Hematopoietic multipotent progenitor cell (in vitro differentiated cells): Measurements from ENCODE around the gene DHX57. TPM values are rescaled to one million over a fixed set of nuclear protein-coding genes. Genes with fewer than 3 reads are reported as not detected.

Experiments used
- DNase-seq, 3 donors: peaks; one replicate each; pipeline ENCODE4 v3.0.0-alpha.2; 2011 to 2015; ENCODE audit warnings: low read depth in 2 of 3, low spot score in 2 of 3
- total RNA-seq: library from RNA; depleted of rRNA; stranded (reverse); fragments of >200 nt; gene quantifications from one replicate; pipeline ENCODE4 v1.2.3, GENCODE V29; 2012

The DHX57 gene
- total RNA-seq: 8.3 TPM

GRCh38 chr2:38875576-38876367 lies at the start of gene DHX57, which contains the start of gene MORN2:
DHX57 (minus strand) TSS chr2:38875934; CDS start chr2:38868405, 7,529 bp downstream.
MORN2 (plus strand) TSS chr2:38875976.
- peak; percentile 59 to 80 (median 78) for DNase-seq

GRCh38 chr2:38922902-38923301 lies 47.2 kb upstream of the DHX57 start:
- no peak for DNase-seq

GRCh38 chr2:38922389-38922788 lies 46.7 kb upstream of the DHX57 start:
- no peak for DNase-seq

- DNase-seq: no peak
Measured at GRCh38 chr2:38912619-38913018, 36.9 kb upstream of the DHX57 start.

GRCh38 chr2:38911191-38911590 lies 35.5 kb upstream of the DHX57 start:
- no peak for DNase-seq

GRCh38 chr2:38909872-38910271 lies 34.1 kb upstream of the DHX57 start:
- DNase-seq: no peak

GRCh38 chr2:38907743-38908562 lies 32.2 kb upstream of the DHX57 start:
- no peak for DNase-seq

- no peak for DNase-seq
Measured at GRCh38 chr2:38907242-38907641, 31.5 kb upstream of the DHX57 start.

- no peak for DNase-seq
Measured at GRCh38 chr2:38905251-38905650, 29.5 kb upstream of the DHX57 start.

- no peak for DNase-seq
Measured at GRCh38 chr2:38900726-38901125, 25.0 kb upstream of the DHX57 start.

- DNase-seq: no peak
Measured at GRCh38 chr2:38898256-38898655, 22.5 kb upstream of the DHX57 start.

GRCh38 chr2:38892819-38893218 lies 17.1 kb upstream of the DHX57 start:
- DNase-seq: no peak

GRCh38 chr2:38889575-38889974 lies 13.8 kb upstream of the DHX57 start, which contains the start of gene ARHGEF33:
ARHGEF33 (plus strand) TSS chr2:38889875; CDS start chr2:38919448, 29,573 bp downstream.
- DNase-seq: no peak

- no peak for DNase-seq
Measured at GRCh38 chr2:38889045-38889444, 13.3 kb upstream of the DHX57 start.

GRCh38 chr2:38887902-38888554 lies 12.3 kb upstream of the DHX57 start:
- no peak for DNase-seq

- peak in 1 of 3 donors; percentile 4 for DNase-seq
Measured at GRCh38 chr2:38887347-38887746, 11.6 kb upstream of the DHX57 start.

- no peak for DNase-seq
Measured at GRCh38 chr2:38886063-38886462, 10.3 kb upstream of the DHX57 start.

GRCh38 chr2:38876407-38876806 lies 673 bp upstream of the DHX57 start:
- DNase-seq: no peak

- DNase-seq: no peak
Measured at GRCh38 chr2:38875227-38875575, 533 bp downstream of the DHX57 start.

GRCh38 chr2:38873763-38874162 lies 2.0 kb downstream of the DHX57 start:
- no peak for DNase-seq

- DNase-seq: no peak
Measured at GRCh38 chr2:38871432-38871831, 4.3 kb downstream of the DHX57 start.
